GM12878 (cell line): ENCODE measurements around the gene OR52D1. TPM values are rescaled to one million over a fixed set of nuclear protein-coding genes. Genes with fewer than 3 reads are reported as not detected.

Experiments
- ATAC-seq: fragments of 200-7000 bp; cut with Tn5 transposase; 3 replicates; pipeline ENCODE4 v1.9.1; 2020; ENCODE audit warnings: mild to moderate bottlenecking, moderate library complexity
- BruUV-seq: library from RNA; stranded (reverse); fragments of 400-500 nt; replicated peaks from 2 replicates; lab custom pipeline; 2021; lab: Mats Ljungman, UMichigan
- CTCF ChIA-PET: fragments of 300-600 bp; sonication (Branson Sonifier 250); formaldehyde crosslinking; extraction: SDS; loops from one replicate; lab custom pipeline; 2021; ENCODE audit warnings: inconsistent platforms; lab: Yijun Ruan, JAX
- POLR2A ChIA-PET: fragments of 350-600 bp; formaldehyde crosslinking; extraction: SDS; loops from one replicate; lab custom pipeline; 2021; ENCODE audit warnings: inconsistent platforms; lab: Charles Lee
- RAD21 ChIA-PET: fragments of 300-600 bp; sonication (Branson Sonifier 250); formaldehyde crosslinking; loops from one replicate; lab custom pipeline; 2023; ENCODE audit warnings: antibody characterized with exemption; ENCODE audit not compliant: unreplicated experiment; lab: Charles Lee
- SMC1A ChIA-PET: fragments of 300-600 bp; sonication (Branson Sonifier 250); formaldehyde crosslinking; loops from one replicate; lab custom pipeline; 2023; ENCODE audit not compliant: unreplicated experiment, uncharacterized antibody; lab: Charles Lee
- DNase-seq: peaks from one replicate; pipeline ENCODE4 v3.0.0-alpha.2; 2011; ENCODE audit warnings: low read depth, low spot score
- FAIRE-seq: peaks from 3 replicates; lab custom pipeline; 2011; peaks lifted over from hg19 to GRCh38; lab: Jason Lieb, UNC
- H2AFZ ChIP-seq: 2 replicates; pipeline ENCODE4 v1.6.0; 2011; ENCODE audit warnings: low read depth, low read length, control low read depth; ENCODE audit not compliant: control insufficient read depth
- H3K27ac ChIP-seq: 2 replicates; pipeline ENCODE4 v1.5.1; 2011; ENCODE audit warnings: control low read depth; ENCODE audit not compliant: control insufficient read depth, insufficient read depth
- H3K27me3 ChIP-seq, 2 experiments: replicated peaks in 1 of 2; 2 replicates each; pipeline versions ENCODE4 v1.6.0 to v1.6.1; 2011; ENCODE audit warnings: low read length in 1 of 2; ENCODE audit not compliant: control insufficient read depth in 2 of 2, insufficient read depth in 2 of 2
- H3K36me3 ChIP-seq, 2 experiments: 2 replicates each; pipeline ENCODE4 v1.5.1; 2011; ENCODE audit warnings: low read length in 1 of 2; ENCODE audit not compliant: control insufficient read depth in 2 of 2, insufficient read depth in 2 of 2
- H3K4me1 ChIP-seq: 2 replicates; pipeline ENCODE4 v1.6.1; 2011; ENCODE audit warnings: mild to moderate bottlenecking, low read length, moderate library complexity, mixed read lengths; ENCODE audit not compliant: control insufficient read depth, insufficient read depth
- H3K4me2 ChIP-seq: 2 replicates; pipeline ENCODE4 v1.6.0; 2011; ENCODE audit warnings: control low read depth; ENCODE audit not compliant: control insufficient read depth, insufficient read depth
- H3K4me3 ChIP-seq: fragments of 200-600 bp; sonication (generic); 2 replicates; pipeline ENCODE4 v1.5.1; 2016
- H3K79me2 ChIP-seq: 2 replicates; pipeline ENCODE4 v1.6.0; 2011; ENCODE audit warnings: low read length; ENCODE audit not compliant: control insufficient read depth, insufficient read depth
- H3K9ac ChIP-seq: 2 replicates; pipeline ENCODE4 v1.8.0; 2011; ENCODE audit warnings: low read length, control low read depth, mixed read lengths; ENCODE audit not compliant: control insufficient read depth, insufficient read depth
- H3K9me3 ChIP-seq: replicated peaks from 3 replicates; pipeline ENCODE4 v1.5.1; 2011; ENCODE audit warnings: mild to moderate bottlenecking, low read length; ENCODE audit not compliant: control insufficient read depth, insufficient read depth
- H4K20me1 ChIP-seq: 2 replicates; pipeline ENCODE4 v1.6.0; 2011; ENCODE audit not compliant: control insufficient read depth, insufficient read depth
- CHD4 ChIP-seq: fragments of 200-600 bp; sonication (generic); IDR thresholded peaks from 2 replicates; pipeline ENCODE4 v1.6.1; 2016; ENCODE audit warnings: mild to moderate bottlenecking
- CREM ChIP-seq: IDR thresholded peaks from 2 replicates; pipeline ENCODE4 v1.6.1; 2014; ENCODE audit warnings: antibody characterized with exemption, low read depth
- EP300 ChIP-seq, 2 experiments: fragments of 150-350 bp in 1 of 2; IDR thresholded peaks; 2 replicates each; pipeline ENCODE4 v1.6.1; 2011 to 2012; ENCODE audit warnings: low read depth in 2 of 2, low read length in 2 of 2, borderline replicate concordance in 1 of 2, improper control_type of control experiment in 1 of 2, inconsistent platforms in 1 of 2; ENCODE audit not compliant: control insufficient read depth in 1 of 2
- RUNX3 ChIP-seq: IDR thresholded peaks from 2 replicates; pipeline ENCODE4 v1.6.1; 2012; ENCODE audit warnings: low read length, inconsistent platforms
- ZBTB40 ChIP-seq: fragments of 450-650 bp; IDR thresholded peaks from 2 replicates; pipeline ENCODE4 v1.6.1; 2016; ENCODE audit warnings: mild to moderate bottlenecking, moderate library complexity, borderline replicate concordance
- WGBS: methylation state at CpG from one replicate; pipeline ENCODE4 v1.1.6; 2016; ENCODE audit warnings: low lambda C conversion rate; ENCODE audit not compliant: insufficient replicate concordance, insufficient coverage; ENCODE audit errors: missing lambda C conversion rate; 5-methylcytosine and 5-hydroxymethylcytosine counted together
- in situ Hi-C: fragments of 300-500 bp; cut with MboI; formaldehyde crosslinking; loops from 9 replicates; pipeline ENCODE4 v1.14.3; 2018; ENCODE audit warnings: mixed read lengths
- intact Hi-C: fragments of 100-400 bp; cut with micrococcal nuclease; formaldehyde crosslinking; loops from one replicate; pipeline ENCODE4 v1.14.2; 2022; ENCODE audit not compliant: unreplicated experiment
- polyA plus RNA-seq, 11 experiments: library from polyadenylated mRNA; depleted of rRNA in 4 of 11; unstranded in 6 of 11; stranded (reverse) in 5 of 11; fragments of >200 nt; fragmentation: Nextera tagmentation in 4 of 11; fragmentation: Illumina TruSeq in 1 of 11; extraction: Ambion mirVana in 4 of 11; extraction: Trizol in 1 of 11; gene quantifications; 1 replicate in 1 of 11; 2 replicates in 10 of 11; pipeline versions ENCODE4 v1.2.1 to v1.2.3, GENCODE V29; 2011 to 2016; ENCODE audit warnings: inconsistent platforms in 2 of 11, missing spikeins in 2 of 11, low read depth in 1 of 11
- total RNA-seq, 4 experiments: library from RNA; depleted of rRNA in 3 of 4; stranded (reverse); fragments of >200 nt in 3 of 4; fragmentation: Illumina TruSeq in 1 of 4; extraction: Trizol in 1 of 4; gene quantifications; 2 replicates each; pipeline versions ENCODE4 v1.2.1 to v1.2.3, GENCODE V29; 2013 to 2021
- TF ChIP-seq, protein P1 (sequence below), 3 experiments: IDR thresholded peaks in 2 of 3; conservative IDR thresholded peaks in 1 of 3; 2 replicates each; pipeline ENCODE4 v1.5.1; 2011; ENCODE audit warnings: low read depth in 3 of 3, low read length in 3 of 3, mild to moderate bottlenecking in 3 of 3, control low read depth in 2 of 3, moderate library complexity in 2 of 3, inconsistent platforms in 1 of 3, mixed read lengths in 1 of 3; ENCODE audit not compliant: control insufficient read depth in 2 of 3, insufficient read depth in 1 of 3; ENCODE audit errors: extremely low read depth in 1 of 3
- TF ChIP-seq, protein P2 (sequence below): fragments of 450-650 bp; IDR thresholded peaks from 2 replicates; pipeline ENCODE4 v1.6.1; 2018; ENCODE audit warnings: mild to moderate bottlenecking, low read depth, moderate library complexity; ENCODE audit not compliant: partially characterized antibody

The OR52D1 gene
- total and polyA plus RNA-seq, 10 of the 15 experiments (the other 5 are each of a cell fraction or from before 2014, with no cell fraction given), result not detected

DNA sequence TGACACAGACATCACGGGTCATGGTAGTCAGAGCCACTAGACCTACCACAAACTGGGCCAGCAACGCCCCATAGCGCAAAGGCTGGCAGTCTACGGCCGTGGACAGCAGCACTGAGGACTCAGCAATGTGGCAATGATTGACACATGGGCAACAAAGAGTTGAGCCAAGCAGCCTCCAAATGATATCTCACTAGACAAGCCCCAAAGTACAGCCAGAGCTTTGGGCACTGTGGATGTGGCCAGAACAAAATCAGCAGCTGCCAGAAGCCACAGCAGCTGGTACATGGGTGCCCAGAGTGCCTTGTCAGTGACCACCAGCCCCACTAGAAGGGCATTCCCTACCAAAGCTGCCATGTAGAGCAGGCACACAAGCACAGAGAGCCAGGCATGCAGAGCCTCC, 39.2 kb downstream of the OR52D1 start:
- intact Hi-C loops (no loop called here), in situ Hi-C loops (no loop called here)
- TF ChIP-seq ZBTB40, result no peak
- no peak overlapping the region for H3K4me2 ChIP-seq
- no peak overlapping the region for H3K9ac ChIP-seq
- H3K4me1 ChIP-seq, result no peaks in the 10 kb centered on the region
- H2AFZ ChIP-seq, result no peak overlapping the region
- BruUV-seq, result no TSS peak
- DNase-seq, result no peak
- no peaks in the 10 kb centered on the region; a peak in 1 of 4 replicates for H3K27me3 ChIP-seq
- H3K79me2 ChIP-seq, result no peaks in the 10 kb centered on the region
- RAD21 ChIA-PET, result no interaction called here
- SMC1A ChIA-PET, result interaction anchor here (1.0 kb wide), 1 partner anchor 13 kb away, joined by 3 read pairs; no protein-coding TSS in a partner anchor
- no peak for ATAC-seq
- POLR2A ChIA-PET, result no interaction called here
- FAIRE-seq, result no peak
- no peaks in the 10 kb centered on the region for H4K20me1 ChIP-seq
- 42% methylated on average over 5 of the region's 5 CpGs for WGBS
- no peak overlapping the region for H3K4me3 ChIP-seq
- no peaks in the 10 kb centered on the region for H3K36me3 ChIP-seq
- CTCF ChIA-PET, result no interaction called here
- no peak overlapping the region for H3K27ac ChIP-seq
- H3K9me3 ChIP-seq, result no peaks in the 10 kb centered on the region

GRCh38 chr11:5528495-5528894, 40.0 kb downstream of the OR52D1 start:
- H3K9ac ChIP-seq, result no peak overlapping the region
- BruUV-seq, result no TSS peak
- intact Hi-C loops, result no loop called here
- in situ Hi-C loops, result no loop called here
- 4% methylated on average over 1 of the region's 1 CpG for WGBS
- no peak overlapping the region for H3K4me2 ChIP-seq
- H2AFZ ChIP-seq, result no peak overlapping the region
- ATAC-seq (no peak), FAIRE-seq (no peak), DNase-seq (no peak)
- RAD21 ChIA-PET, result no interaction called here
- CTCF ChIA-PET, result no interaction called here
- no peaks in the 10 kb centered on the region for H3K36me3 ChIP-seq
- SMC1A ChIA-PET, result interaction anchor here (0.8 to 1.0 kb wide), 2 partner anchors 14 to 22 kb away, joined by 3 read pairs; no protein-coding TSS in a partner anchor
- H3K4me3 ChIP-seq, result no peak overlapping the region
- no peaks in the 10 kb centered on the region; a peak in 1 of 4 replicates for H3K27me3 ChIP-seq
- POLR2A ChIA-PET, result no interaction called here
- H3K4me1 ChIP-seq, result no peaks in the 10 kb centered on the region
- H3K9me3 ChIP-seq, result no peaks in the 10 kb centered on the region
- no peaks in the 10 kb centered on the region for H4K20me1 ChIP-seq
- H3K27ac ChIP-seq, result no peak overlapping the region
- no peaks in the 10 kb centered on the region for H3K79me2 ChIP-seq
- TF ChIP-seq EP300 (IDR thresholded peaks at IDR 0.05; ENCODE audit: borderline replicate concordance in 1 of 2, control insufficient read depth in 1 of 2, low read depth in 2 of 2, low read length in 2 of 2) (no peak), CREM (no peak), CHD4 (no peak), RUNX3 (no peak)
- TF ChIP-seq, protein P1, sequence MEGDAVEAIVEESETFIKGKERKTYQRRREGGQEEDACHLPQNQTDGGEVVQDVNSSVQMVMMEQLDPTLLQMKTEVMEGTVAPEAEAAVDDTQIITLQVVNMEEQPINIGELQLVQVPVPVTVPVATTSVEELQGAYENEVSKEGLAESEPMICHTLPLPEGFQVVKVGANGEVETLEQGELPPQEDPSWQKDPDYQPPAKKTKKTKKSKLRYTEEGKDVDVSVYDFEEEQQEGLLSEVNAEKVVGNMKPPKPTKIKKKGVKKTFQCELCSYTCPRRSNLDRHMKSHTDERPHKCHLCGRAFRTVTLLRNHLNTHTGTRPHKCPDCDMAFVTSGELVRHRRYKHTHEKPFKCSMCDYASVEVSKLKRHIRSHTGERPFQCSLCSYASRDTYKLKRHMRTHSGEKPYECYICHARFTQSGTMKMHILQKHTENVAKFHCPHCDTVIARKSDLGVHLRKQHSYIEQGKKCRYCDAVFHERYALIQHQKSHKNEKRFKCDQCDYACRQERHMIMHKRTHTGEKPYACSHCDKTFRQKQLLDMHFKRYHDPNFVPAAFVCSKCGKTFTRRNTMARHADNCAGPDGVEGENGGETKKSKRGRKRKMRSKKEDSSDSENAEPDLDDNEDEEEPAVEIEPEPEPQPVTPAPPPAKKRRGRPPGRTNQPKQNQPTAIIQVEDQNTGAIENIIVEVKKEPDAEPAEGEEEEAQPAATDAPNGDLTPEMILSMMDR (IDR thresholded peaks at IDR 0.05 in 2 of 3, conservative IDR thresholded peaks at IDR 0.05 in 1 of 3; ENCODE audit: control insufficient read depth in 2 of 3, extremely low read depth in 1 of 3, insufficient read depth in 1 of 3, low read depth in 3 of 3, low read length in 3 of 3), result no peak
- TF ChIP-seq, protein P2, sequence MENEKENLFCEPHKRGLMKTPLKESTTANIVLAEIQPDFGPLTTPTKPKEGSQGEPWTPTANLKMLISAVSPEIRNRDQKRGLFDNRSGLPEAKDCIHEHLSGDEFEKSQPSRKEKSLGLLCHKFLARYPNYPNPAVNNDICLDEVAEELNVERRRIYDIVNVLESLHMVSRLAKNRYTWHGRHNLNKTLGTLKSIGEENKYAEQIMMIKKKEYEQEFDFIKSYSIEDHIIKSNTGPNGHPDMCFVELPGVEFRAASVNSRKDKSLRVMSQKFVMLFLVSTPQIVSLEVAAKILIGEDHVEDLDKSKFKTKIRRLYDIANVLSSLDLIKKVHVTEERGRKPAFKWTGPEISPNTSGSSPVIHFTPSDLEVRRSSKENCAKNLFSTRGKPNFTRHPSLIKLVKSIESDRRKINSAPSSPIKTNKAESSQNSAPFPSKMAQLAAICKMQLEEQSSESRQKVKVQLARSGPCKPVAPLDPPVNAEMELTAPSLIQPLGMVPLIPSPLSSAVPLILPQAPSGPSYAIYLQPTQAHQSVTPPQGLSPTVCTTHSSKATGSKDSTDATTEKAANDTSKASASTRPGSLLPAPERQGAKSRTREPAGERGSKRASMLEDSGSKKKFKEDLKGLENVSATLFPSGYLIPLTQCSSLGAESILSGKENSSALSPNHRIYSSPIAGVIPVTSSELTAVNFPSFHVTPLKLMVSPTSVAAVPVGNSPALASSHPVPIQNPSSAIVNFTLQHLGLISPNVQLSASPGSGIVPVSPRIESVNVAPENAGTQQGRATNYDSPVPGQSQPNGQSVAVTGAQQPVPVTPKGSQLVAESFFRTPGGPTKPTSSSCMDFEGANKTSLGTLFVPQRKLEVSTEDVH, result no peak
